Measurements from ENCODE around the gene BMP7.

GRCh38 chr20:57262784-57263609, 3.4 kb downstream of the BMP7 start:
- TF ChIP-seq GATA2 (IDR thresholded peaks at IDR 0.05; ENCODE audit: low read depth, low read length) (no peak), GATA3 (IDR thresholded peaks at IDR 0.05; ENCODE audit: low read depth, low read length) (no peak)

Data from SH-SY5Y (cell line).